Naive thymus-derived CD4-positive, alpha-beta T cell (primary cell): ENCODE data around the gene WDR88. TPM values are rescaled to one million over a fixed set of nuclear protein-coding genes. Genes with fewer than 3 reads are reported as not detected.
"Not testable (repeated sequence)": the region's sequence is repeated elsewhere in the genome, so short reads cannot be mapped to it uniquely, and the experiment has no call there.

Experiments used
- ATAC-seq: fragments of 150-1000 bp; cut with Tn5 transposase; 2 replicates; pipeline ENCODE4 v1.10.0; 2021; ENCODE audit warnings: mild to moderate bottlenecking, moderate library complexity
- CTCF ChIA-PET: fragments of 350-600 bp; sonication (Branson Sonifier 250); formaldehyde crosslinking; loops from one replicate; lab custom pipeline; 2021; ENCODE audit warnings: antibody characterized with exemption; lab: Charles Lee
- POLR2A ChIA-PET: fragments of 350-600 bp; sonication (Branson Sonifier 250); formaldehyde crosslinking; loops from one replicate; lab custom pipeline; 2021; ENCODE audit warnings: antibody characterized with exemption, inconsistent platforms; lab: Charles Lee
- DNase-seq, 9 donors: peaks; one replicate each; pipeline versions ENCODE4 v3.0.0 to v3.0.0-alpha.2; 2020 to 2022; ENCODE audit warnings: mixed read lengths in 1 of 9
- H3K27ac ChIP-seq: one replicate; pipeline ENCODE4 v1.7.0; 2013; ENCODE audit warnings: mild to moderate bottlenecking, low read depth, low read length, moderate library complexity
- H3K27me3 ChIP-seq, 2 donors: one replicate each; pipeline ENCODE4 v1.7.0; 2013; ENCODE audit warnings: low read length in 2 of 2, mild to moderate bottlenecking in 2 of 2, moderate library complexity in 2 of 2; ENCODE audit not compliant: control insufficient read depth in 2 of 2, insufficient read depth in 2 of 2
- H3K36me3 ChIP-seq, 3 experiments: 1 replicate in 2 of 3; 2 replicates in 1 of 3; pipeline ENCODE4 v1.7.0; 2013; ENCODE audit warnings: low read length in 3 of 3, mild to moderate bottlenecking in 3 of 3, moderate library complexity in 1 of 3; ENCODE audit not compliant: insufficient read depth in 3 of 3, control insufficient read depth in 2 of 3
- H3K4me1 ChIP-seq, 2 donors: one replicate each; pipeline ENCODE4 v1.7.0; 2013; ENCODE audit warnings: low read length in 2 of 2, mild to moderate bottlenecking in 2 of 2, moderate library complexity in 1 of 2; ENCODE audit not compliant: control insufficient read depth in 2 of 2, insufficient read depth in 2 of 2
- H3K4me3 ChIP-seq: 2 replicates; pipeline ENCODE4 v1.7.0; 2013; ENCODE audit warnings: mild to moderate bottlenecking, low read length
- H3K9me3 ChIP-seq, 3 experiments: 1 replicate in 2 of 3; 2 replicates in 1 of 3; pipeline ENCODE4 v1.7.0; 2013; ENCODE audit warnings: low read length in 3 of 3; ENCODE audit not compliant: control insufficient read depth in 2 of 3
- H3K27ac Mint-ChIP-seq, 9 donors: one replicate each; pipeline ENCODE4 v1.8.0; 2020 to 2022; ENCODE audit warnings: mixed read lengths in 9 of 9, mild to moderate bottlenecking in 8 of 9, moderate library complexity in 5 of 9, inconsistent platforms in 2 of 9
- H3K27me3 Mint-ChIP-seq, 5 donors: one replicate each; pipeline ENCODE4 v1.8.0; 2021 to 2022; ENCODE audit warnings: mixed read lengths in 5 of 5, mild to moderate bottlenecking in 1 of 5
- H3K36me3 Mint-ChIP-seq, 5 donors: one replicate each; pipeline ENCODE4 v1.8.0; 2020 to 2022; ENCODE audit warnings: mixed read lengths in 5 of 5, mild to moderate bottlenecking in 3 of 5, inconsistent platforms in 1 of 5
- H3K4me1 Mint-ChIP-seq, 7 donors: one replicate each; pipeline ENCODE4 v1.8.0; 2020 to 2022; ENCODE audit warnings: mixed read lengths in 7 of 7, mild to moderate bottlenecking in 3 of 7, inconsistent platforms in 1 of 7
- H3K4me3 Mint-ChIP-seq, 10 donors: one replicate each; pipeline ENCODE4 v1.8.0; 2020 to 2022; ENCODE audit warnings: mild to moderate bottlenecking in 10 of 10, mixed read lengths in 10 of 10, moderate library complexity in 6 of 10, inconsistent platforms in 2 of 10
- H3K9me3 Mint-ChIP-seq, 11 donors: one replicate each; pipeline ENCODE4 v1.8.0; 2020 to 2022; ENCODE audit warnings: mixed read lengths in 11 of 11, mild to moderate bottlenecking in 4 of 11, inconsistent platforms in 1 of 11, moderate library complexity in 1 of 11
- intact Hi-C, 2 donors: fragments of 100-400 bp; cut with micrococcal nuclease; formaldehyde crosslinking; loops; one replicate each; pipeline ENCODE4 v1.15.1; 2023
- polyA plus RNA-seq, 2 donors: library from polyadenylated mRNA; unstranded; fragments of 300-500 nt; fragmentation: Illumina TruSeq; gene quantifications; one replicate each; pipeline ENCODE4 v1.2.3, GENCODE V29; 2021
- total RNA-seq, 6 experiments: library from RNA in 5 of 6; stranded (reverse) in 5 of 6; gene quantifications; 1 replicate in 5 of 6; 2 replicates in 1 of 6; pipeline ENCODE4 v1.2.3 and lab custom pipeline; 2021 to 2026

Gene WDR88
- total and polyA plus RNA-seq, 7 experiments from 2014 or later, result 0.15 to 0.62 (median 0.37) TPM; not detected in 3

GRCh38 chr19:33220735-33221134 is 88.8 kb downstream of the WDR88 start:
- H3K27ac ChIP-seq, result no peak overlapping the region
- no peak overlapping the region for H3K4me3 Mint-ChIP-seq
- H3K4me1 ChIP-seq, result no peaks in the 10 kb centered on the region
- no peaks in the 10 kb centered on the region for H3K36me3 Mint-ChIP-seq
- H3K9me3 Mint-ChIP-seq, result peaks cover 0 to 2% (median 0%) of the 10 kb centered on the region in 11 donors
- ChIA-PET POLR2A (no interaction called here), CTCF (no interaction called here)
- H3K4me3 ChIP-seq, result no peak overlapping the region
- H3K4me1 Mint-ChIP-seq, result peaks cover 0 to 5% (median 3%) of the 10 kb centered on the region in 7 donors
- no peak overlapping the region for H3K27ac Mint-ChIP-seq
- peaks cover 22 to 42% (median 30%) of the 10 kb centered on the region in 5 donors for H3K27me3 Mint-ChIP-seq
- DNase-seq, result no peak
- intact Hi-C loops, result no loop called here
- H3K9me3 ChIP-seq, result no peaks in the 10 kb centered on the region
- no peak for ATAC-seq
- H3K27me3 ChIP-seq, result peaks cover 0 to 5% of the 10 kb centered on the region in 2 donors
- no peaks in the 10 kb centered on the region for H3K36me3 ChIP-seq

GRCh38 chr19:33221638-33222037 is 89.7 kb downstream of the WDR88 start:
- Mint-ChIP-seq H3K27ac (no peak overlapping the region), H3K4me1 (peaks cover 0 to 13% (median 8%) of the 10 kb centered on the region in 7 donors), H3K36me3 (peaks cover 0 to 5% (median 0%) of the 10 kb centered on the region in 5 donors), H3K4me3 (no peak overlapping the region), H3K27me3 (peaks cover 30 to 50% (median 39%) of the 10 kb centered on the region in 5 donors), H3K9me3 (peaks cover 0 to 3% (median 0%) of the 10 kb centered on the region in 11 donors)
- H3K4me1 ChIP-seq, result peaks cover 3 to 7% of the 10 kb centered on the region in 2 donors
- DNase-seq (no peak), ATAC-seq (no peak)
- H3K27me3 ChIP-seq, result peaks cover 0 to 5% of the 10 kb centered on the region in 2 donors
- intact Hi-C loops, result no loop called here
- no peaks in the 10 kb centered on the region for H3K9me3 ChIP-seq
- no peak overlapping the region for H3K4me3 ChIP-seq
- POLR2A ChIA-PET, result no interaction called here
- CTCF ChIA-PET, result no interaction called here
- H3K36me3 ChIP-seq, result no peaks in the 10 kb centered on the region
- no peak overlapping the region for H3K27ac ChIP-seq

- POLR2A ChIA-PET, H3K27ac ChIP-seq, H3K36me3 ChIP-seq, H3K27ac Mint-ChIP-seq, DNase-seq, intact Hi-C loops, H3K4me3 ChIP-seq, H3K4me1 ChIP-seq, CTCF ChIA-PET, H3K9me3 Mint-ChIP-seq, H3K27me3 ChIP-seq, ATAC-seq, H3K36me3 Mint-ChIP-seq, H3K9me3 ChIP-seq, H3K4me3 Mint-ChIP-seq: not testable (repeated sequence)
- peaks cover 0 to 13% (median 8%) of the 10 kb centered on the region in 7 donors for H3K4me1 Mint-ChIP-seq
- peaks cover 33 to 54% (median 42%) of the 10 kb centered on the region in 5 donors for H3K27me3 Mint-ChIP-seq
Measured at GRCh38 chr19:33222255-33222654, 90.3 kb downstream of the WDR88 start.

- no peak for DNase-seq
- peaks cover 0 to 13% (median 8%) of the 10 kb centered on the region in 7 donors for H3K4me1 Mint-ChIP-seq
- POLR2A ChIA-PET, result no interaction called here
- peaks cover 0 to 24% (median 9%) of the 10 kb centered on the region in 5 donors for H3K36me3 Mint-ChIP-seq
- CTCF ChIA-PET, result no interaction called here
- Histone ChIP-seq H3K4me1 (peaks cover 3 to 7% of the 10 kb centered on the region in 2 donors), H3K36me3 (no peaks in the 10 kb centered on the region), H3K27ac (no peak overlapping the region), H3K4me3 (no peak overlapping the region), H3K27me3 (peaks cover 7 to 10% of the 10 kb centered on the region in 2 donors), H3K9me3 (peaks cover 0 to 10% (median 0%) of the 10 kb centered on the region in 3 experiments)
- peaks cover 9 to 28% (median 16%) of the 10 kb centered on the region in 11 donors for H3K9me3 Mint-ChIP-seq
- intact Hi-C loops, result no loop called here
- H3K4me3 Mint-ChIP-seq, result peak overlapping the region in 8 of 10 donors; percentile 10 to 73 (median 56)
- no peak overlapping the region for H3K27ac Mint-ChIP-seq
- peaks cover 50 to 75% (median 60%) of the 10 kb centered on the region in 5 donors for H3K27me3 Mint-ChIP-seq
- no peak for ATAC-seq
Measured at GRCh38 chr19:33224694-33225457, 93.0 kb downstream of the WDR88 start.

Other genes starting within 250 kb of the WDR88 start
- 10 to 100 TPM in 3 of 5 experiments, 1 to 10 TPM in 2; 7.4 to 22.4 (median 20.1) TPM for gene CEP89, start 160.2 kb upstream of the WDR88 start, total RNA-seq
- 10 to 100 TPM in 1 of 2 donors, 1 to 10 TPM in 1; 9.6 to 12.4 TPM for gene CEP89, start 160.2 kb upstream of the WDR88 start, polyA plus RNA-seq
- 1 to 10 TPM in 4 of 5 experiments, under 1 TPM in 1; 0.71 to 7.2 (median 2.5) TPM for gene FAAP24, start 159.9 kb upstream of the WDR88 start, total RNA-seq
- gene FAAP24, start 159.9 kb upstream of the WDR88 start, polyA plus RNA-seq, result 1 to 10 TPM; 2.3 to 3.9 TPM
- gene RHPN2, start 67.2 kb upstream of the WDR88 start, total RNA-seq, result under 1 TPM in 3 of 5 experiments, not detected in 2; 0.16 to 0.58 (median 0.34) TPM
- gene RHPN2, start 67.2 kb upstream of the WDR88 start, polyA plus RNA-seq, result 1 to 10 TPM in 1 of 2 donors, under 1 TPM in 1; 0.21 to 2.6 TPM
- 10 to 100 TPM; 11.2 to 20.0 (median 14.4) TPM for gene GPATCH1, start 50.9 kb upstream of the WDR88 start, total RNA-seq
- gene GPATCH1, start 50.9 kb upstream of the WDR88 start, polyA plus RNA-seq, result 10 to 100 TPM in 1 of 2 donors, 1 to 10 TPM in 1; 4.6 to 10.6 TPM
- gene LRP3, start 62.2 kb downstream of the WDR88 start, total RNA-seq, result 1 to 10 TPM in 1 of 5 experiments, under 1 TPM in 3, not detected in 1; 0.34 to 2.6 (median 0.40) TPM
- gene LRP3, start 62.2 kb downstream of the WDR88 start, polyA plus RNA-seq, result not detected
- gene SLC7A10, start 93.7 kb downstream of the WDR88 start, total RNA-seq, result not detected
- gene SLC7A10, start 93.7 kb downstream of the WDR88 start, polyA plus RNA-seq, result not detected
- gene CEBPA, start 170.4 kb downstream of the WDR88 start, total RNA-seq, result 10 to 100 TPM in 1 of 5 experiments, 1 to 10 TPM in 3, under 1 TPM in 1; 0.22 to 26.2 (median 1.9) TPM
- not detected for gene CEBPA, start 170.4 kb downstream of the WDR88 start, polyA plus RNA-seq
- gene CEBPG, start 241.6 kb downstream of the WDR88 start, total RNA-seq, result 10 to 100 TPM; 17.1 to 22.4 (median 21.1) TPM
- gene CEBPG, start 241.6 kb downstream of the WDR88 start, polyA plus RNA-seq, result 1 to 10 TPM; 7.8 to 7.9 TPM